ENCODE results near the gene KBTBD6. TPM values are rescaled to one million over a fixed set of nuclear protein-coding genes. Genes with fewer than 3 reads are reported as not detected.

KBTBD6 gene
- total RNA-seq, 4 donors from 2014 or later: 3.2 to 6.3 (median 4.9) TPM

GRCh38 chr13:41150058-41150457, 17.5 kb upstream of the KBTBD6 start:
- DNase-seq (ENCODE audit: low spot score in 2 of 2): no peak
- H3K4me3 ChIP-seq (ENCODE audit: low read depth, poor library complexity, severe bottlenecking): no peak overlapping the region
- 80 to 83% methylated on average over 2 of the region's 2 CpGs for WGBS, 2 donors
- intact Hi-C loops (cut with DNase I; ENCODE audit: low total_unique reads): no loop called here
- TF ChIP-seq POLR2A (IDR thresholded peaks at IDR 0.05) (no peak), CTCF (IDR thresholded peaks at IDR 0.05) (no peak)

GRCh38 chr13:41148419-41149283, 16.0 kb upstream of the KBTBD6 start:
- no peak for DNase-seq (ENCODE audit: low spot score in 2 of 2)
- intact Hi-C loops (cut with DNase I; ENCODE audit: low total_unique reads): no loop called here
- TF ChIP-seq POLR2A (IDR thresholded peaks at IDR 0.05) (no peak), CTCF (IDR thresholded peaks at IDR 0.05) (no peak)
- WGBS, 2 donors: 88 to 90% methylated on average over 3 of the region's 3 CpGs
- no peak overlapping the region for H3K4me3 ChIP-seq (ENCODE audit: low read depth, poor library complexity, severe bottlenecking)

DNA sequence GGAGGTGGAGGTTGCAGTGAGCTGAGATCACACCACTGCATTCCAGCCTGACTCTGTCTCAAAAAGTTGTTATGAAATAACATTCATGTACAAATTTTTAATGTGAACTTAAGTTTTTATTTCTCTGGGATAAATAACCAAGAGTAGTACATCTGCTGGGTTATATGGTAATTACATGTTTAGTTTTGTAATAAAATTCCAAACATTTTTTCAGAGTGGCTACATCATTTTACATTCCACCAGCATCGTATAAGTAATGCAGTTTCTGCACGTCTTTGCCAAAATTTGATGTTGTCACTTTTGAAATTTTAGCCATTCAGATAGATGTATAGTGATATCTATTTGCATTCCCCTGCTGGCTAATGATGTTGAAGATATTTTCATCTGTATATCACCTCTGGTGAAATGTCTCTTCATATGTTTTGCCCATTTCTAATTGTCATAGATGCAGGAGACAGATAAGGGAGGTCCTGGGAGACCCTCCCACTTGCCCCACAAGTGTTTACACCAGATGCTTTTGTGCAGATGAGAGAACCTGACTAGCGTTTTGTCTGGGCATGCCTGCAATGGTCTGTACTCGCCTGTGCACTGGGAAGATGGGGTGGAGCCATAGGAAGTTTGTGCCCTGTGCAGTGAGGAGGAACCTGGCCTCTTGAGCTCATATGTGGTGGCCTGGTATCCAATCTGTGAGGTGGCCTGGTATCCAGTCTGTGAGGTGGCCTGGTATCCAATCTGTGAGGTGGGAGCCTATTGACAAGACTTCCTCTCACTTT, 12.7 kb upstream of the KBTBD6 start:
- 54 to 61% methylated on average over 4 of the region's 4 CpGs for WGBS, 2 donors
- intact Hi-C loops (cut with DNase I; ENCODE audit: low total_unique reads): no loop called here
- DNase-seq (ENCODE audit: low spot score in 2 of 2): no peak
- TF ChIP-seq CTCF (IDR thresholded peaks at IDR 0.05) (no peak), POLR2A (IDR thresholded peaks at IDR 0.05) (no peak)
- H3K4me3 ChIP-seq (ENCODE audit: low read depth, poor library complexity, severe bottlenecking): no peak overlapping the region

GRCh38 chr13:41144576-41144975, 12.0 kb upstream of the KBTBD6 start:
- H3K4me3 ChIP-seq (ENCODE audit: low read depth, poor library complexity, severe bottlenecking): no peak overlapping the region
- no peak for DNase-seq (ENCODE audit: low spot score in 2 of 2)
- no peak for TF ChIP-seq CTCF (IDR thresholded peaks at IDR 0.05)
- no peak for TF ChIP-seq POLR2A (IDR thresholded peaks at IDR 0.05)
- intact Hi-C loops (cut with DNase I; ENCODE audit: low total_unique reads): no loop called here
- WGBS, 2 donors: 66 to 79% methylated on average over 2 of the region's 2 CpGs

DNA sequence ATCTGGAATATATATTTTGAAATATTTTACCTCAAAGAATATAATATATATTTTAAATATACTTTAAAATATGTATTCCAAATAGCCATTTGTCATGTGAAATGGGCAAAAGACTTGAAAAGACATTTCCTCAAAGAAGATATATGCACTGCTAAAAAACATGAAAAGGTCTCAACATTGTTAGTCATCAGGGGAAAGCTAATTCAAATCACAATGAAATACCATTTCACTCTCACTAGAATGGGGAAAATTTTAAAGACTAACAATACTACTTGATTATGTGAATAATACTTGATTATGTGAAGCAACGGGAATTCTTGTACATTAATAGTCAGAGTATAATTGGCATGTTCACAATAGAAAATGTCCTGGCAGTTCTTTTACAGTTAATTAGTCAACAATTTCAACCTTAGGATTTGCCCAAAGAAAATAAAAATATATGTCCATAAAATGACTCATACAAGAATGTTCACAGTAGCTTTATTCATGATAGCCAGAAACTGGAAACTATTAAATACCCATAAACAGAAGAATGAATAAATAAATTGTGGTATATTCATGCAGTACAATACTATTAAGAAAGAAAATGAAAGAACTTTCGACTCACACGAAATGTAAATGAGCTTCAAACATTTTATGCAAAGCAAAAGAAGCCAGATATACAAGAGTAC, 6.8 kb upstream of the KBTBD6 start:
- no peak for TF ChIP-seq POLR2A (IDR thresholded peaks at IDR 0.05)
- TF ChIP-seq CTCF (IDR thresholded peaks at IDR 0.05): no peak
- 53 to 61% methylated on average over 3 of the region's 3 CpGs for WGBS, 2 donors
- intact Hi-C loops (cut with DNase I; ENCODE audit: low total_unique reads): loop anchor here (10.0 kb wide), 1 partner anchor 55 kb away; the partner anchor contains the start of gene KBTBD7
- H3K4me3 ChIP-seq (ENCODE audit: low read depth, poor library complexity, severe bottlenecking): no peak overlapping the region
- no peak for DNase-seq (ENCODE audit: low spot score in 2 of 2)
